DOHH2 (cell line): ENCODE results near the gene PNMA1.

Source experiments
- EZH2phosphoT487 ChIP-seq: fragments of 200-600 bp; sonication (generic); IDR thresholded peaks from 2 replicates; pipeline ENCODE4 v1.6.1; 2017; ENCODE audit warnings: borderline replicate concordance, mild to moderate bottlenecking, antibody characterized with exemption, low read length, moderate library complexity, mixed read lengths
- TF ChIP-seq, protein P1 (sequence below): fragments of 200-600 bp; sonication (generic); IDR thresholded peaks from one replicate; pipeline ENCODE4 v1.5.1; 2014; ENCODE audit warnings: antibody characterized with exemption, mild to moderate bottlenecking, low read depth, low read length; ENCODE audit not compliant: poor library complexity, severe bottlenecking

DNA sequence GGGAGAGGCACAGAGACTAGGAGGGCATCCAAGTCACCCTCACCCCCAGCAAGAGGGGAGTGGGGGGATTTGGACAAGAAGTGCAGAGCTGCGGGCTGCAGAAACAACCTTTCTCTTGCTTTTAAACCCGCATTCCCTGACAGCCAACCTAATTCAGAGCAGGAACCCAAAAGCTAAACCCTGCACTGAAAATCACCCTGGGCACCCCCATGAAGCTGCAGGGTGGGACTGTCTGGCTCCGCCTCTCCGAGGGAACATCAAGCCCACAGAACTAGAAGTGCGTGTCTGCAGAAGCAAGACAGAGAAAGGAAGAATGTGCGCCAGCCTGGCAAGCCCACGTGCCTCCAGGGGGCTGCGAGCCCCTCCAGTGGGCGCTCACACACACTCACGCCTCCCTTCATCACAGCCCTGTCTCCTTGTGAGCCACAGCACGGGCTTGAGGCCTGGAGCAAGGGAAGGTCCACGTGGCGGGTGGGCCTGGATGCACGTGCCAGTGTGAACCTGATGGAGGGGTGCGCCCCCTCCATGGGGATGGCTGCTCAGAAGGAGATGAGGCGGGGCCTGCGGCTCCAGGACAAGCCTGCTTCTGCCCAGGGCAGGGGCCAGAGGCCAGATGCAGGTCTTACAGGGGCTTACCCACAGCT lies 27.8 kb upstream of the PNMA1 start:
- TF ChIP-seq, protein P1, sequence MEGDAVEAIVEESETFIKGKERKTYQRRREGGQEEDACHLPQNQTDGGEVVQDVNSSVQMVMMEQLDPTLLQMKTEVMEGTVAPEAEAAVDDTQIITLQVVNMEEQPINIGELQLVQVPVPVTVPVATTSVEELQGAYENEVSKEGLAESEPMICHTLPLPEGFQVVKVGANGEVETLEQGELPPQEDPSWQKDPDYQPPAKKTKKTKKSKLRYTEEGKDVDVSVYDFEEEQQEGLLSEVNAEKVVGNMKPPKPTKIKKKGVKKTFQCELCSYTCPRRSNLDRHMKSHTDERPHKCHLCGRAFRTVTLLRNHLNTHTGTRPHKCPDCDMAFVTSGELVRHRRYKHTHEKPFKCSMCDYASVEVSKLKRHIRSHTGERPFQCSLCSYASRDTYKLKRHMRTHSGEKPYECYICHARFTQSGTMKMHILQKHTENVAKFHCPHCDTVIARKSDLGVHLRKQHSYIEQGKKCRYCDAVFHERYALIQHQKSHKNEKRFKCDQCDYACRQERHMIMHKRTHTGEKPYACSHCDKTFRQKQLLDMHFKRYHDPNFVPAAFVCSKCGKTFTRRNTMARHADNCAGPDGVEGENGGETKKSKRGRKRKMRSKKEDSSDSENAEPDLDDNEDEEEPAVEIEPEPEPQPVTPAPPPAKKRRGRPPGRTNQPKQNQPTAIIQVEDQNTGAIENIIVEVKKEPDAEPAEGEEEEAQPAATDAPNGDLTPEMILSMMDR = no peak
- no peak for TF ChIP-seq EZH2phosphoT487
